GM21360 (cell line): Measurements from ENCODE around the gene QKI.
"Not testable (repeated sequence)": the region's sequence is repeated elsewhere in the genome, so short reads cannot be mapped to it uniquely, and the experiment has no call there.

Source experiments
- ATAC-seq: cut with Tn5 transposase; IDR thresholded peaks from one replicate; pipeline ENCODE4 v1.9.1; 2021; ENCODE audit warnings: mild to moderate bottlenecking, moderate library complexity; ENCODE audit not compliant: unreplicated experiment

QKI gene

GRCh38 chr6:163437466-163437865 is 22.9 kb downstream of the QKI start:
- ATAC-seq: peak; percentile 56

GRCh38 chr6:163438298-163438939 is 23.9 kb downstream of the QKI start:
- no peak for ATAC-seq

- ATAC-seq: no peak
These were observed 24.4 kb downstream of the QKI start for GRCh38 chr6:163438940-163439335.

- not testable (repeated sequence) for ATAC-seq
These were observed 24.9 kb downstream of the QKI start for GRCh38 chr6:163439390-163439789.

- ATAC-seq: no peak
These were observed 25.5 kb downstream of the QKI start for GRCh38 chr6:163439997-163440396.

GRCh38 chr6:163442336-163442735 is 27.8 kb downstream of the QKI start:
- ATAC-seq: no peak

- no peak for ATAC-seq
These were observed 29.6 kb downstream of the QKI start for GRCh38 chr6:163444077-163444476.

- ATAC-seq: no peak
These were observed 32.0 kb downstream of the QKI start for GRCh38 chr6:163446549-163446948.

- ATAC-seq: no peak
These were observed 34.6 kb downstream of the QKI start for GRCh38 chr6:163449076-163449475.

GRCh38 chr6:163454425-163454824 is 39.9 kb downstream of the QKI start:
- ATAC-seq: no peak

- no peak for ATAC-seq
These were observed 41.0 kb downstream of the QKI start for GRCh38 chr6:163455552-163455951.

GRCh38 chr6:163457637-163458561 is 43.4 kb downstream of the QKI start:
- ATAC-seq: no peak

- ATAC-seq: no peak
These were observed 44.5 kb downstream of the QKI start for GRCh38 chr6:163459007-163459406.

GRCh38 chr6:163459536-163459935 is 45.0 kb downstream of the QKI start:
- ATAC-seq: no peak

- peak; percentile 72 for ATAC-seq
These were observed 45.8 kb downstream of the QKI start for GRCh38 chr6:163460307-163460782.

GRCh38 chr6:163461696-163462095 is 47.2 kb downstream of the QKI start:
- ATAC-seq: no peak

- no peak for ATAC-seq
These were observed 48.7 kb downstream of the QKI start for GRCh38 chr6:163463180-163463579.

- ATAC-seq: no peak
These were observed 49.3 kb downstream of the QKI start for GRCh38 chr6:163463795-163464194.

- ATAC-seq: no peak
These were observed 52.4 kb downstream of the QKI start for GRCh38 chr6:163466839-163467390.

GRCh38 chr6:163468738-163469137 is 54.2 kb downstream of the QKI start:
- ATAC-seq: no peak

GRCh38 chr6:163469459-163469985 is 55.0 kb downstream of the QKI start:
- no peak for ATAC-seq
